Neural cell (in vitro differentiated cells): Measurements from ENCODE around the gene CRADD.

Experiments
- CTCF ChIP-seq: fragments of 450-650 bp; IDR thresholded peaks from 2 replicates; pipeline ENCODE4 v1.5.1; 2014; ENCODE audit warnings: antibody characterized with exemption, mild to moderate bottlenecking, moderate library complexity; ENCODE audit not compliant: poor library complexity, severe bottlenecking
- REST ChIP-seq: IDR thresholded peaks from 2 replicates; pipeline ENCODE4 v1.6.1; 2012; ENCODE audit warnings: borderline replicate concordance
- SMC3 ChIP-seq: fragments of 450-650 bp; conservative IDR thresholded peaks from 2 replicates; pipeline ENCODE4 v1.6.1; 2014; ENCODE audit warnings: antibody characterized with exemption, mild to moderate bottlenecking, moderate library complexity; ENCODE audit not compliant: poor library complexity

- TF ChIP-seq CTCF (no peak), SMC3 (no peak), REST (no peak)
Observed at GRCh38 chr12:93784339-93785086, 107.3 kb downstream of the CRADD start.
